GM23248 (cell line): Measurements from ENCODE around the gene MTREX.

Experiments
- EZH2 ChIP-seq: fragments of 200-600 bp; sonication (generic); IDR thresholded peaks from 2 replicates; pipeline ENCODE4 v1.6.1; 2018; ENCODE audit warnings: antibody characterized with exemption, mild to moderate bottlenecking; ENCODE audit not compliant: insufficient read depth, poor library complexity, severe bottlenecking
- EZH2phosphoT487 ChIP-seq: fragments of 200-600 bp; sonication (generic); IDR thresholded peaks from 2 replicates; pipeline ENCODE4 v1.6.1; 2018; ENCODE audit warnings: antibody characterized with exemption, moderate library complexity, mild to moderate bottlenecking, low read depth; ENCODE audit not compliant: insufficient read depth

DNA sequence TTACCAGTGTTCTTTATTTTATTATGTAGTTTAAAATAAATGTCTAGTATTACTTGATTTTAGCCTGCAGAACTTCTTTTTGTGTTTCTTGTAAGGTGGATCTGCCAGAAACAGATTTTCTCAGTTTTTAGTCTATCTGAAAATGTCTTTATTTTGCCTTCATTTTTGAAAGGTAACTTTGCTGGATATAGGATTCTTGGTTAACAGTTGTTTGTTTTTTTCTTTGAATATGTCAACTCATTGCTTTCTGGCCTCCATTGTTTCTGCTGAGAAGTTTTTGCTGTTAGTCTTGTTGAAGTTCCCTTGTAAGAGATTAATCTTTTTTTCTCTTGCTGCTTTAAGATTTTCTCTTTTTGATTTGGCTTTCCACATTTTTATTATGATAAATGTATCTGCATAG is 75.5 kb downstream of the MTREX start:
- TF ChIP-seq EZH2 = no peak
- TF ChIP-seq EZH2phosphoT487 = no peak
